ENCODE data around the gene OSCAR.

The OSCAR gene

DNA sequence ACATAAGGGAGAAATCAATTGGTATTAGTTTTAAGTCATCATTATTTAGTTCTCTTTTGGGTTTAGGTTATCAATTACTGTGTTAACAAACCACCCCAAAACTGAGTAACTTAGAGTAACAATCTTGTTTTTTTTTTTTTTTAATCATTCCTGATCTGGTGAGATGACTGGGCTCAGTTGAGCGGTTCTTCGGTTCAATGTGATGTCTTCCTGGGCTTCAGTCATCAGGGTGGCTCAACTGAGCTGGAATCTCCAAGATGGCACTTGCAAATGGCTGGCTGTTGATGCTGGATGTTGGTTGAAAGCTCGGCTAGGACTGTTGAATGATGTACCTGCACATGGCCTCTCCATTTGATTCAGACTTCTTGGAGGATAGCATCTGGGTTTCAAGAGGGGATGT lies 16.2 kb downstream of the OSCAR start:
- DNase-seq (ENCODE audit: low spot score), result no peak

DNA sequence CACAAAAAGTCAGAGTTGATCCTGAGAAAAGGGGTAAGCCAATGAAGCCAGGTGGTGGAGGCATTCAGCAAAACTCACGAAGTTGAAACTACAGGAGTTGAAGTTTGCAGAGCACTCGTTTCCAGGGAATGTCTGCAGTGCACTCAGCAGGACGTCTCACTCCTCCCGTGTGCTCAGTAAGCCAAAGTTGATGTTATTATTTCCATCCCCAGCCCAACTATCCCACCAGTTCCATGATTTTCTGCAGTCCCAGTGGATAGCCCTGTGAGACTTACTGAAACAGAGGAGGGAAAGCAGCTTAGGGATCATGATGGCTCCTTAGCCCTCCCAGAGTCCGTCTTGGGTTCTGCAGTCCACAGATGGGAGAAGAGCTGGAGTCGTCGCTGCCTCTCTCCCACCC lies 19.6 kb downstream of the OSCAR start, which contains the start of gene TARM1:
Gene TARM1 (minus strand): TSS at position 334 of the 400 bp plus-strand sequence. CDS start 25 bp downstream, at position 309.
- DNase-seq (ENCODE audit: low spot score), result no peak

- no peak for DNase-seq (ENCODE audit: low spot score)
Measured at GRCh38 chr19:54077334-54077733, 23.3 kb downstream of the OSCAR start.

GRCh38 chr19:54074851-54075250 lies 25.8 kb downstream of the OSCAR start:
- no peak for DNase-seq (ENCODE audit: low spot score)

DNA sequence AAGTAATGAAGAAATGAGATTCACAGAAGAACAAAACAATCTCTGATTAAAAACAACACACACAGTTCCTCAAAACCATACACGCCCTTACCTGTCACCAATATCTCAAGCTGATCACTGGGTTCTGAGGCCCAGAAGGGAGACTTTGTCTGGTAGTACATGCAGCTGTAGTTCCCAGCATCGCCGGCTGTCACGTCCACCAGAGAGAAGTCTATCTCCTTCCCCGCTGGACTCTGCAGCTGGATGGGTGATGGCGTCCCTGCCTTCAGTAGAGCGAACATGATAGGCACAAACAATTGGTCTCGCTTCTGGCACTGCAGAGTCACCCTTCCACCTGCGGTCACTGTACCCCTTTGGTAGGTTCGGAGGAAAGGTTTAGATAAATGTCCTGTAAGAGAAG lies 26.8 kb downstream of the OSCAR start:
- DNase-seq (ENCODE audit: low spot score), result no peak

GRCh38 chr19:54069470-54069869 lies 31.1 kb downstream of the OSCAR start:
- no peak for DNase-seq (ENCODE audit: low spot score)

DNA sequence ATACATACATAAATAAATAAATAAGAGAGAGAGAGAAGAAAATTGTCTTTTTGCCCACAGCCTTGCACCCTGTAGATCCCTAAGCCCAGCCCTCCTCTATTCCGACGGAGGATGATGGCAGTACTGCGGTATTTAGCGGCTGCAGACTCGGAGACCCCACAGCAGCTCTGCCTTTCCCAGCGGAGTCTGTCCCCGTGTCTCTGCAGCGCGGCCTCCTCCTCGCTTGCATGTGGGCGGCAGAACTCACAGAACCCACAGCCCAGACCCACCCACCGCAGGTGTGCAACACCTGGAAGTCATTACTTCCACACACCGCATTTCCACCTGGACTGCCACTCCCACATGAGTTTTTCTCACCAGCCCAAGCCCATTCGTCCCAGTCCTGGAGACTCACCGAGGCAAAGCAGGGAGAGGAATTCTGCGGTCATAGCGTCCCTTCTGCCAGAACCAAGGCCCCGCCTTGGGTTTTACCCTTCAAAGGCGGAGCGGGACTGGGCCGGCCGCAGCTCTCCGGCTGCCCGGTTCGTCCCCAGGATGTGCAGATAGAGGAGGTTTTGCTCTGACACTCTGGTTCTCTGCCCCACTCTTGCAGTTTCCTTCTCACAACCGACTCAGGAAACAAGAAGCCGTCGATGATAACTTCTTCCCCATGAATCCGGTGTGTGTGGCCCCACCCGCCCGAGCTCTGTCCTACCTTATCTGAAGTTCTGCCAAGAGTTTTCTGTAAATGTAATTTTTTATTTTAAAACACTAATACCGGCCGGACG lies 37.1 kb downstream of the OSCAR start, which contains the start of gene VSTM1:
Gene VSTM1 (minus strand): TSS at position 548 of the 767 bp plus-strand sequence. CDS start 120 bp downstream, at position 428.
- no peak for DNase-seq (ENCODE audit: low spot score)

GRCh38 chr19:54062643-54063042 lies 38.0 kb downstream of the OSCAR start:
- no peak for DNase-seq (ENCODE audit: low spot score)

GRCh38 chr19:54047616-54048015 lies 53.0 kb downstream of the OSCAR start:
- DNase-seq (ENCODE audit: low spot score), result no peak

DNA sequence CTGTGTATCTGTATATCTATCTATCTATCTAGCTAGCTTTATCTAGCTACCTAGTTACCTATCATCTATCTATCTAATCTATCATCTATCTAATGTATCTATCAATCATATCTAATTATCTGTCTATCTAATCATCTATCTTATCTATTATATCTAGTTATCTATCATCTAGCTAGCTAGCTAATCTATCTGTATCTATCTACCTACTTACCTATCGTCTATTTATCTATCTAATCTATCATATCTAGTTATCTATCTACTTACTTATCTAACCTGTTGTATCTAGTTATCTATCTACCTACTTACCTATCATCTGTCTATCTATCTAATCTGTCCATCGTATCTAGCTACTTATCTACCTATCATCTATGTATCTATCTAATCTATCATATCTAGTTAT lies 54.8 kb downstream of the OSCAR start:
- no peak for DNase-seq (ENCODE audit: low spot score)

Data from iPS-NIHi11 (cell line).